Activated CD4-positive, alpha-beta memory T cell treated with anti-CD3 and anti-CD28 coated beads for 36 hours (primary cell): Measurements from ENCODE around the gene PLEKHH1. TPM values are rescaled to one million over a fixed set of nuclear protein-coding genes. Genes with fewer than 3 reads are reported as not detected.
"Not testable (repeated sequence)": the region's sequence is repeated elsewhere in the genome, so short reads cannot be mapped to it uniquely, and the experiment has no call there.

ENCODE experiments used
- CTCF ChIA-PET: fragments of 350-600 bp; sonication (Branson Sonifier 250); formaldehyde crosslinking; loops from one replicate; lab custom pipeline; 2021; ENCODE audit warnings: antibody characterized with exemption, inconsistent platforms; lab: Charles Lee
- POLR2A ChIA-PET: fragments of 350-600 bp; sonication (Branson Sonifier 250); formaldehyde crosslinking; loops from one replicate; lab custom pipeline; 2021; ENCODE audit warnings: antibody characterized with exemption; lab: Charles Lee
- DNase-seq: peaks from one replicate; pipeline ENCODE4 v3.0.0-alpha.2; 2020
- H3K27ac Mint-ChIP-seq: one replicate; pipeline ENCODE4 v1.8.0; 2021; ENCODE audit warnings: mixed read lengths
- H3K27me3 Mint-ChIP-seq: one replicate; pipeline ENCODE4 v1.8.0; 2021; ENCODE audit warnings: mixed read lengths
- H3K36me3 Mint-ChIP-seq: one replicate; pipeline ENCODE4 v1.8.0; 2021; ENCODE audit warnings: mixed read lengths
- H3K4me1 Mint-ChIP-seq: one replicate; pipeline ENCODE4 v1.8.0; 2021; ENCODE audit warnings: low read depth, mixed read lengths
- H3K4me3 Mint-ChIP-seq: one replicate; pipeline ENCODE4 v1.8.0; 2021; ENCODE audit warnings: mild to moderate bottlenecking, mixed read lengths
- H3K9me3 Mint-ChIP-seq: one replicate; pipeline ENCODE4 v1.8.0; 2021; ENCODE audit warnings: mixed read lengths
- intact Hi-C: fragments of 100-400 bp; cut with micrococcal nuclease; formaldehyde crosslinking; loops from one replicate; pipeline ENCODE4 v1.15.1; 2023
- total RNA-seq, 2 experiments: library from RNA; stranded (reverse); gene quantifications; one replicate each; pipeline ENCODE4 v1.2.3, GENCODE V29; 2021

The PLEKHH1 gene
- total RNA-seq, 2 experiments from 2014 or later = 1.7 to 1.9 TPM

DNA sequence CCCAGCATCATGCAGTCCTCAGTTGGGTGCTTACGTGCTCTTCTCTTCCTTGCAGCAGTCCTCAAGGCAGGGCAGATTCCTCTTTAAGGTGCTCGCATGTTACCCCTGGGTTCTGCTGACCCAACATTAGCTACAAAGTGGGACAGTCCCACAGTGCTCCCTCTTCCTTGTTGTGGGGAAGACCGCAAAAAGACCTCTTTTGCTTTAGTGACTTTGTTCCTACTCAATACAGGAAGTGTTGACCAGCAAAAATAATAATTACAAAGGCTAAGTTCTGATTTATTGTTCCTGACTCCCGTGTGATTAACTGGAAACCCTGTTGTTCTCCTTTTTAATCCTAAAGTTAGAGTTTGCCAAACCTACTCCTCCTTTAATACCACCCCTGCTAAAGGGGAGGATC lies 53.3 kb downstream of the PLEKHH1 start:
- CTCF ChIA-PET = interaction anchor here (1.0 to 8.7 kb wide), 4 partner anchors 13 to 159 kb away, joined by 3 to 99 read pairs (median 32); partner anchors contain the start of genes PIGH and RDH12
- no peaks in the 10 kb centered on the region for H3K4me1 Mint-ChIP-seq
- H3K27me3 Mint-ChIP-seq = no peaks in the 10 kb centered on the region
- H3K9me3 Mint-ChIP-seq = no peaks in the 10 kb centered on the region
- intact Hi-C loops = no loop called here
- no peak overlapping the region for H3K4me3 Mint-ChIP-seq
- H3K27ac Mint-ChIP-seq = no peak overlapping the region
- peaks cover 12% of the 10 kb centered on the region for H3K36me3 Mint-ChIP-seq
- POLR2A ChIA-PET = interaction anchor here (0.6 to 1.8 kb wide), 2 partner anchors 14 to 24 kb away, joined by 3 to 6 read pairs; partner anchors contain the start of gene PIGH
- no peak for DNase-seq

DNA sequence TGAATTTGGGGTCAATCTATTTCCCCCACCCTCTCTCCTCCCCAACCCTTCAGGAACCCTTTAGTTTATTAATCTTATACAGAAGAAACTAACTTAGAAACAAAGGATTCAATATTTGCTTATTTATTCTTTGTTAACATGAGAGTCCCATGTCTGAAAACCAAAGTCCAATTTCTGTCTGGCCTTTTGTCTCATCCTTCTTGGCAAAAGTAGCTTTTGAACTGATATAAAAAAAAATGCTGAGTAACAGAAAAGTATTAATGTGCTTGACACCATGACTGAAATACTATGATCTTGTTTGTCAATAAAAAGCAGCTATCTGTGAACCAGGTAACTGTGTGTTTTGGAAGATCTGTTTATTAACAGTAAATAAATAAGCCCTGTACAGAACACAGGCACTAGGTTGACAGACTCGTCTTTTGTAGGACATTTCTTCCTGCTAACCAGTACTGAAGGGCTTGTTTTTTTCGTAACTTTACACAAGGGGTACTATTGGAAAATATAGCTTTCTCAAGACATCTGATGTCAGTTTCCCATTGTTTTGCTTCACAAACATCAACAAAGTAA lies 56.2 kb downstream of the PLEKHH1 start:
- intact Hi-C loops = no loop called here
- ChIA-PET POLR2A (interaction anchor here (1.0 kb wide), 1 partner anchor 11 kb away, joined by 3 read pairs; the partner anchor contains the start of gene PIGH), CTCF (interaction anchor here (1.5 to 8.7 kb wide), 3 partner anchors 10 to 162 kb away, joined by 5 to 99 read pairs (median 8); partner anchors contain the start of genes PIGH and RDH12)
- DNase-seq = no peak
- Mint-ChIP-seq H3K27ac (no peak overlapping the region), H3K9me3 (no peaks in the 10 kb centered on the region), H3K4me1 (no peaks in the 10 kb centered on the region), H3K36me3 (peaks cover 12% of the 10 kb centered on the region), H3K4me3 (no peak overlapping the region), H3K27me3 (no peaks in the 10 kb centered on the region)

DNA sequence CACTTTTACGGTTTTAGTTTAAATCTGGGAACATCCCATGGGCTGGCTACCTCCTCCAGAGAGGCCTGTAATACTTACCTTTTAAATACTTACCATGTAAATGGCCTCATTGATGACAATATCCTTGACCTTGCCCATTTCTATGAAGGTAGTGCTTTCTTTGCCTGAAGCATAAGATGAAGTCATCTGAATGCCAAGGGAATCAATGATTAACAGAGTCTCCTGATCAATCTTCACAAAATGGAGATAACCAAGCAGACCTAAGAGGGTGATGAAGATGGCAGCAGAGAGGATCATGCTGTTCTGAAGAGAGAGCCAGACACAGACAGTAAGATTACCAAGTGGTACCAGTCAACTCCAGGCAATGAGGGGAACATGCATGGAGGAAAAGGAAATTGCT lies 60.6 kb downstream of the PLEKHH1 start:
- Mint-ChIP-seq H3K4me1 (peaks cover 15% of the 10 kb centered on the region), H3K36me3 (peaks cover 13% of the 10 kb centered on the region)
- CTCF ChIA-PET = interaction anchor here (0.7 kb wide), 1 partner anchor 8 kb away, joined by 3 read pairs; no protein-coding TSS in a partner anchor
- H3K27me3 Mint-ChIP-seq, intact Hi-C loops, POLR2A ChIA-PET, H3K9me3 Mint-ChIP-seq, H3K4me3 Mint-ChIP-seq, DNase-seq, H3K27ac Mint-ChIP-seq: not testable (repeated sequence)

DNA sequence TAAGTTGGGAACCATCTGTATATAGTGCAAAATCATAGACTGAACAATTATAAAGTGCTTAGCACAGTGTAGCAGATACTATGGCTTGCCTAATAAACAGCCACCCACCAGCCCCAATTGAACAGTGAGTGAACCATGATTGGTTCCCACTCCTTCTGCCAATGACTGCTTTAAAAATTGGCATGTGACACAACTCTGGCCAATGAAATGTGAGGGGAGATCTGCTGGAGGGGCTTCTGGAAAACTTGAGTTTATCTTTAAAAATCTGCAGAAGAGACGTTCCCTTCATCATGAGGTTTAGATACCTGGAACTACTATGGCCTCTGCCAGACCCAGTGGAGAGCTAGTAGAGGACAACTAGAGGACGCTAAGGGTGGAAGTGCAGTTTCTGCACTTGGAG lies 62.3 kb downstream of the PLEKHH1 start:
- no peak for DNase-seq
- peaks cover 28% of the 10 kb centered on the region for H3K4me1 Mint-ChIP-seq
- POLR2A ChIA-PET = no interaction called here
- intact Hi-C loops = loop anchor here (5.0 kb wide), 1 partner anchor 72 kb away; no protein-coding TSS in a partner anchor
- H3K4me3 Mint-ChIP-seq = no peak overlapping the region
- CTCF ChIA-PET = interaction anchor here (2.2 kb wide), 1 partner anchor 109 kb away, joined by 6 read pairs; no protein-coding TSS in a partner anchor
- H3K36me3 Mint-ChIP-seq = peaks cover 9% of the 10 kb centered on the region
- no peaks in the 10 kb centered on the region for H3K9me3 Mint-ChIP-seq
- H3K27me3 Mint-ChIP-seq = no peaks in the 10 kb centered on the region
- H3K27ac Mint-ChIP-seq = no peak overlapping the region

DNA sequence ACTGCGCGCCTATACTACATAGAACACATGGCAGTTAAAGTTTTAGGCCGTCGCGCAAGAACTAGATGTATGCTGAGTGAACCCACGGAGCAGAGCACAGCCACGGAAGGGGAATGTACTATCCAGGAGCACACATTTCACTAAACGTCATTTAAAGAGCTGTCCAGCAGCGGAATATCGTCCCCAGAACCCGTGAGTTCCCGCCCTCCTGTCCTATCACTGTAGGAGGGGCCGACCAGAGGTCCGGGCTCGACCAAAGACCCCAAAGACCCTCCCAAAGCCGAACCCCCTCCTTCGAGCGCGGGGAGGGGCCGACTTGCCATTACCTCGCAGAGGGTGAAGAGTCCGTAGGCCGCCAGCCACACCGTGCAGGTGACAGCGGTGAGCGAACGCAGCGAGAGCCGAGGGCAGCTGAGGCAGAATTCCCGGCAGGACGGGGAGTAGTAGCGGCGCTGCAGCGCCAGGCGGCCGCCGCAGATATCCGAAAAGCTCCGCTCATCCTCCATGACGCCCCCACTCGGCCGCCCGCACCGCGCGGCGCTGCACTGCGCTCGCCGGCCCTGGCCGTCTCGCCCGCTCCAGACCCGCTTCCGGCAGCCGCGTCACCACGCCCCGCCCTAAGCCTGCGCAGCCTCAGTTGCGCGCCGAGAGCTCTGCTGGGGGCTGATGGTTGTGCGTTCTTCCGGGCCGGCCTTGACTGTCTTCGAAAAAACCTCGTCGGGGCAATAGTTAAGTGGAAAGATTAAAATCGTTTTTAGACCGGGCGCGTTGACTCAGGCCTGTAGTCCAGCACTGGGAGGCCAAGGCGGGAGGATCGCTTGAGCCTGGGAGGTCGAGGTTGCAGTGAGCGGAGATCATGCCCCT lies 66.8 kb downstream of the PLEKHH1 start, which contains the start of gene PIGH:
PIGH (minus strand) TSS at position 571 of the 864 bp plus-strand sequence; CDS start at position 506, 65 bp downstream.
- intact Hi-C loops = loop anchor here (1.0 to 5.0 kb wide), 5 partner anchors 19 to 240 kb away; partner anchors contain the start of genes ARG2, EIF2S1, RAD51B and RDH11
- ChIA-PET POLR2A (interaction anchor here (0.5 to 2.3 kb wide), 9 partner anchors 9 to 216 kb away, joined by 3 to 10 read pairs (median 6); partner anchors contain the start of genes ARG2, RDH11 and ZFYVE26), CTCF (interaction anchor here (0.6 to 3.7 kb wide), 24 partner anchors 9 to 240 kb away, joined by 3 to 33 read pairs (median 5); partner anchors contain the start of genes ARG2, ATP6V1D, EIF2S1 and RDH11)
- Mint-ChIP-seq H3K4me3 (peak within 1 kb of the TSS; percentile 95), H3K36me3 (peaks cover 5% of the 10 kb centered on the region), H3K9me3 (no peaks in the 10 kb centered on the region), H3K27me3 (no peaks in the 10 kb centered on the region), H3K4me1 (peaks cover 34% of the 10 kb centered on the region), H3K27ac (peak within 1 kb of the TSS; percentile 88)
- peak; percentile 96 for DNase-seq

DNA sequence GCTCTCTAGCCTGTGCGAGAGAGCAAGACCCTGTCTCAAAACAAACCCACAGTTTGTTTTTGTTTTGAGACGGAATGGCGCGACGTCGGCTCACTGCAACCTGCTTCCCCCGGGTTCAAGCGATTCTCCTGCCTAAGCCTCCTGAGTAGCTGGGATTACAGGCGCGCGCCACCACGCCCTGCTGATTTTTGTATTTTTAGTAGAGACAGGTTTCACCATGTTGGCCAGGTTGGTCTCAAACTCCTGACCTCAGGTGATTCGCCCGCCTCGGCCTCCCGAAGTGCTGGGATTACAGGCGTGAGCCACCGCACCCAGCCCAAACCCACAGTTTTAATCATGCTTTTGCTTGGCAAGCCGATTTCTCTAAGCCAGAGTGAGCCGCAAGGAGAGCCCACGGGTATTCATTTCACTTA lies 67.5 kb downstream of the PLEKHH1 start:
- ChIA-PET CTCF (interaction anchor here (0.6 to 3.7 kb wide), 22 partner anchors 9 to 241 kb away, joined by 3 to 33 read pairs (median 6); partner anchors contain the start of genes ARG2, ATP6V1D, EIF2S1 and RDH11), POLR2A (interaction anchor here (0.5 to 2.3 kb wide), 9 partner anchors 10 to 216 kb away, joined by 3 to 10 read pairs (median 6); partner anchors contain the start of genes ARG2, RDH11 and ZFYVE26)
- Mint-ChIP-seq H3K4me3 (peak overlapping the region; percentile 95), H3K27ac (peak overlapping the region; percentile 88), H3K4me1 (peaks cover 34% of the 10 kb centered on the region)
- H3K36me3 Mint-ChIP-seq, H3K27me3 Mint-ChIP-seq, H3K9me3 Mint-ChIP-seq, DNase-seq: not testable (repeated sequence)
- intact Hi-C loops = loop anchor here (1.0 to 5.0 kb wide), 4 partner anchors 19 to 240 kb away; partner anchors contain the start of genes ARG2, EIF2S1, RAD51B and RDH11

DNA sequence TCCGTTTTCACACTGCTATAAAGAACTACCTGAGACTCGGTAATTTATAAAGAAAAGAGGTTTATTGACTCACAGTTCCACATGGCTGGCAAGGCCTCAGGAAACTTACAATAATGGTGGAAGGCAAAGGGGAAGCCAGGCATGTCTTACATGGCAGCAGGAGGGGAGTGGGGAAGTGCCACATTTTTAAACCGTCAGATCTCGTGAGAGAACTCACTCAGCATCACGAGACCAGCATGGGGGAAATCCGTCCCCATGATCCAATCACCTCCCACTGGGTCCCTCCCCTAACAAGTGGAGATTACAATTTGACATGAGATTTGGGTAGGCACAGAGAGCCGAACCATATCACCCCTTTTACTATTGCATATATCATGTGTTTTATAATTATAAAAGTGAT lies 69.0 kb downstream of the PLEKHH1 start:
- intact Hi-C loops = loop anchor here (5.0 kb wide), 1 partner anchor 215 kb away; the partner anchor contains the start of genes RAD51B and ZFYVE26
- POLR2A ChIA-PET = interaction anchor here (0.6 kb wide), 1 partner anchor 511 kb away, joined by 6 read pairs; no protein-coding TSS in a partner anchor
- Mint-ChIP-seq H3K9me3 (no peaks in the 10 kb centered on the region), H3K4me1 (peaks cover 32% of the 10 kb centered on the region), H3K27ac (no peak overlapping the region), H3K27me3 (no peaks in the 10 kb centered on the region), H3K4me3 (no peak overlapping the region), H3K36me3 (peaks cover 2% of the 10 kb centered on the region)
- CTCF ChIA-PET = no interaction called here
- DNase-seq = no peak

DNA sequence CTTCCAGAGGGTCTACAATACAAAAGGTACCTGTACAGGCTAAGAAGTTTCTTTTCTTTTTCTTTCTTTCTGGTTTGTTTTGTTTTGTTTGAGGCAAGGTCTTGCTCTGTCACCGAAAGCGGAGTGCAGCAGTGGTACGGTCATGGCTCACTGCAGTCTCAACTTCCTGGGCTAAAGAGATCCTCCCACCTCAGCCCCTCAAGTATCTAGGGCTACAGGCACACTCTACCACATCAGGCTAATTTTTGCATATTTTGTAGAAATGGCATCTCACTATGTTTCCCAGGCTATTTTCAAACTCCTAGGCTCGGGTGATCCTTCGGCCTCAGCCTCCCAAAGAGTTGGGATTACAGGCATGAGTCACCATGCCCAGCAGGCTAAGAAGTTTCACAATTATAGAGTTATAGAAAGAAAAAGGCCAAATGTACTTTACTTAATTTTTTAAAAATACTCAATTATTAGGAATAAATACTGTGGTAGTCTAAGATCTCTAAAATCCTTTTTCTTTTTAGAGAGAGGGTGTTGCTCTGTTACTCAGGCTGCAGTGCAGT lies 70.0 kb downstream of the PLEKHH1 start:
- H3K4me1 Mint-ChIP-seq = peaks cover 25% of the 10 kb centered on the region
- ChIA-PET CTCF (no interaction called here), POLR2A (no interaction called here)
- no peaks in the 10 kb centered on the region for H3K9me3 Mint-ChIP-seq
- H3K27ac Mint-ChIP-seq = no peak overlapping the region
- peaks cover 2% of the 10 kb centered on the region for H3K36me3 Mint-ChIP-seq
- H3K4me3 Mint-ChIP-seq = no peak overlapping the region
- intact Hi-C loops = loop anchor here (5.0 kb wide), 1 partner anchor 214 kb away; the partner anchor contains the start of genes RAD51B and ZFYVE26
- H3K27me3 Mint-ChIP-seq = no peaks in the 10 kb centered on the region
- no peak for DNase-seq

DNA sequence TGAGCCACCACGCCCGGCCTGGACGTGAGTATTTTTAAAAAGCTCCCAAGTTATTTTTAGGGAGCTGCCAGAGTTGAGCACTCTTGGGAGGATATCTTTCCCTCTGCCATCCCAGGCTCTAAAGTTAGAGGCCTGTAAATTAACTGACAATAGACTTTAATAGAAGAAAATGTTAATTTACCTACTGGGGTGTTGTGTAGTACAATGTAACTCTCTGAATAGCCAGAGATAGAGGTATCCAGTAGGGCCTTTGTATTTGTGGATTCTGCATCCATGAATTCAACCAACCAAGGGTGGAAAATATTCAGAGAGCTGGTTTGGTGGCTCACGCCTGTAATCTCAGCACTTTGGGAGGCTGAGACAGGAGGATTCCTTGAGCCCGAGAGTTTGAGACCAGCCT lies 74.6 kb downstream of the PLEKHH1 start:
- Mint-ChIP-seq H3K4me1 (peaks cover 6% of the 10 kb centered on the region), H3K36me3 (no peaks in the 10 kb centered on the region), H3K27ac (no peak overlapping the region), H3K27me3 (no peaks in the 10 kb centered on the region), H3K4me3 (no peak overlapping the region), H3K9me3 (no peaks in the 10 kb centered on the region)
- CTCF ChIA-PET = interaction anchor here (0.5 to 2.4 kb wide), 4 partner anchors 11 to 165 kb away, joined by 3 to 13 read pairs (median 3); partner anchors contain the start of gene RDH12
- intact Hi-C loops = no loop called here
- POLR2A ChIA-PET = no interaction called here
- no peak for DNase-seq

DNA sequence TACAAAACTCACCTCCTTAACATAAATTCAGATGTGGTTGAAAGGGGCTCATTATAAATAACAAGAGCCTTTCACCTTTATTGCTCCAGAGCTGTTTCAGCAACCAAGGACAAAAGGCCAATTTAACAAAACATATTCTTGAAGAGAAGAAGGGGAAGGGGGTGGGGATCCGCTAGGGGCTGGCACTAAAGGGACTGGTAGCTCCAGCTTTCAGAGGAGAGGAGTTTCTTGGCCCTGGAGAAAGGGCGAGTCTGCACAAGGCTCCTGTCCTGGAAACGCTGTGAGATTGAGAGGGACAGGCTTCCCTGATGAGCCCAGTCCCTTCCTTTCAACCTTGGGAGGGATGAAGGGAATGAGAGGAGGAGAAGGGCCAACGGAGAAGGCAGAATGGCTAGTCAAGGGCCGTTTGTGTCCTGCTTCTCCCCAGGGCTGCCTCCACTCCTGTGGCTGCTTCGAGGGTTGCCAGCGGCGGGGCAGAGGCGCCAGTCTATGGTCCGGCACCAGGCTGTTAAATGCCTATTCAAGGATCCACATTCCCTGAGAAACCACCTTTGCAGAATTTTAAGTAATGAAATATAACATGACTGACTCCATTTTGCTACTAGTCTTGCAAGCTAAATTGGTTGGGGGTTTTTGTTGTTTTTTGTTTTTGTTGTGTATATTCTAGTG lies 76.7 kb downstream of the PLEKHH1 start:
- Mint-ChIP-seq H3K27me3 (peaks cover 2% of the 10 kb centered on the region), H3K4me3 (no peak overlapping the region), H3K4me1 (peaks cover 6% of the 10 kb centered on the region), H3K9me3 (no peaks in the 10 kb centered on the region), H3K36me3 (no peaks in the 10 kb centered on the region), H3K27ac (no peak overlapping the region)
- CTCF ChIA-PET = interaction anchor here (1.0 to 5.8 kb wide), 3 partner anchors 9 to 26 kb away, joined by 3 to 16 read pairs (median 8); partner anchors contain the start of gene PIGH
- intact Hi-C loops = no loop called here
- no peak for DNase-seq
- POLR2A ChIA-PET = no interaction called here
